Liver (tissue), 3 donors: ENCODE data around the gene ZDBF2.

ENCODE experiments used
- ATF3 ChIP-seq: IDR thresholded peaks from 2 replicates; pipeline ENCODE4 v1.6.1; 2016; ENCODE audit warnings: antibody characterized with exemption
- CTCF ChIP-seq: fragments of 150-350 bp; IDR thresholded peaks from 2 replicates; pipeline ENCODE4 v1.5.1; 2017; ENCODE audit warnings: improper control_type of control experiment, low read depth, low read length; ENCODE audit not compliant: missing input control
- HNF4G ChIP-seq: IDR thresholded peaks from 2 replicates; pipeline ENCODE4 v1.6.1; 2016; ENCODE audit warnings: antibody characterized with exemption
- TAF1 ChIP-seq: conservative IDR thresholded peaks from 2 replicates; pipeline ENCODE4 v1.6.1; 2016; ENCODE audit warnings: antibody characterized with exemption, mild to moderate bottlenecking
- TF ChIP-seq, protein P1 (sequence below): IDR thresholded peaks from 2 replicates; pipeline ENCODE4 v1.6.1; 2016; ENCODE audit warnings: antibody characterized with exemption
- donor health status: healthy.
- donor health status: healthy.

DNA sequence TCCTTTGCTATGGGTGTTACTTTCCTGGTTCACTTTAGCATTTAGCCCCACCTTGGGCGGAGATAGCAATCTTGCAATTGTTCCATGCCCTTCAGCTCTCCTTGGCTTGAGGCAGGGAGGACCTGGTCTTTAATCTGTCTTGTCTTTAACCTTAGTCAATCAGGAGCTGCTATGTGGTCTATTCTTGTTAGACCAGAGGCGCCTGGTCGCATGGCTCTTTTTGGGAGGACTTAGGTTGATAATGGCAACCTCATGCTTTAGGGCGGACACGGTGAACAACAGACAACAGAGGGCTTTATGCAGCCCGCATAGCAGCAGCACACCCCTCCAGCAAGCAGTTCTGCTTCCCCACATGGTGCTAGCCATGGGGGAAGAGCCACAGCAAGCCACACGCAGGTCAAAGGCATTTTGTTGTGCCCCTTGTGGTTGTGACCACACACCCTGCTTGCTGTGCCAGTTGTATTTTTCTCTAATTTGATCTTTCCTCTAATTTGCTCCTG lies 17.7 kb upstream of the ZDBF2 start:
- TF ChIP-seq CTCF (no peak), ATF3 (no peak), TAF1 (no peak), HNF4G (no peak)
- TF ChIP-seq, protein P1, sequence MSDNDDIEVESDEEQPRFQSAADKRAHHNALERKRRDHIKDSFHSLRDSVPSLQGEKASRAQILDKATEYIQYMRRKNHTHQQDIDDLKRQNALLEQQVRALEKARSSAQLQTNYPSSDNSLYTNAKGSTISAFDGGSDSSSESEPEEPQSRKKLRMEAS, result no peak
